ENCODE results near the gene ADNP. TPM values are rescaled to one million over a fixed set of nuclear protein-coding genes. Genes with fewer than 3 reads are reported as not detected.

The ADNP gene
- total RNA-seq, 1 experiment from 2014 or later, result 27.5 TPM

- Histone ChIP-seq H3K27ac (ENCODE audit: low read length) (no peak overlapping the region), H3K9me2 (replicated peaks; ENCODE audit: low read length) (no peaks in the 10 kb centered on the region), H3K4me3 (ENCODE audit: low read length) (no peak overlapping the region), H3K9ac (ENCODE audit: low read length) (no peak overlapping the region), H3K4me2 (ENCODE audit: low read length) (no peak overlapping the region), H3K36me3 (ENCODE audit: low read depth, low read length) (no peaks in the 10 kb centered on the region), H2AFZ (ENCODE audit: low read length) (no peak overlapping the region), H3K9me3 (ENCODE audit: low read length) (no peaks in the 10 kb centered on the region), H3K27me3 (ENCODE audit: low read length) (no peaks in the 10 kb centered on the region), H3K4me1 (ENCODE audit: insufficient read depth, low read length) (no peaks in the 10 kb centered on the region), H3K79me2 (ENCODE audit: low read length) (no peaks in the 10 kb centered on the region), H3F3A (ENCODE audit: low read length, unreplicated experiment) (no peaks in the 10 kb centered on the region), H4K20me1 (ENCODE audit: low read length) (no peaks in the 10 kb centered on the region)
- TF ChIP-seq EZH2phosphoT487 (IDR thresholded peaks at IDR 0.05; ENCODE audit: borderline replicate concordance, low read length) (no peak), CTCF (conservative IDR thresholded peaks at IDR 0.05; ENCODE audit: low read depth, low read length) (no peak), EZH2 (IDR thresholded peaks at IDR 0.05; ENCODE audit: low read length, unreplicated experiment) (no peak)
- ATAC-seq (no peak), DNase-seq (no peak)
- ChIA-PET POLR2A (ENCODE audit: unreplicated experiment) (no interaction called here), CTCF (no interaction called here)
- BruUV-seq (replicated peaks), result no TSS peak
- intact Hi-C loops (cut with micrococcal nuclease), result no loop called here
Measured at GRCh38 chr20:50870561-50871161, 60.6 kb downstream of the ADNP start.

DNA sequence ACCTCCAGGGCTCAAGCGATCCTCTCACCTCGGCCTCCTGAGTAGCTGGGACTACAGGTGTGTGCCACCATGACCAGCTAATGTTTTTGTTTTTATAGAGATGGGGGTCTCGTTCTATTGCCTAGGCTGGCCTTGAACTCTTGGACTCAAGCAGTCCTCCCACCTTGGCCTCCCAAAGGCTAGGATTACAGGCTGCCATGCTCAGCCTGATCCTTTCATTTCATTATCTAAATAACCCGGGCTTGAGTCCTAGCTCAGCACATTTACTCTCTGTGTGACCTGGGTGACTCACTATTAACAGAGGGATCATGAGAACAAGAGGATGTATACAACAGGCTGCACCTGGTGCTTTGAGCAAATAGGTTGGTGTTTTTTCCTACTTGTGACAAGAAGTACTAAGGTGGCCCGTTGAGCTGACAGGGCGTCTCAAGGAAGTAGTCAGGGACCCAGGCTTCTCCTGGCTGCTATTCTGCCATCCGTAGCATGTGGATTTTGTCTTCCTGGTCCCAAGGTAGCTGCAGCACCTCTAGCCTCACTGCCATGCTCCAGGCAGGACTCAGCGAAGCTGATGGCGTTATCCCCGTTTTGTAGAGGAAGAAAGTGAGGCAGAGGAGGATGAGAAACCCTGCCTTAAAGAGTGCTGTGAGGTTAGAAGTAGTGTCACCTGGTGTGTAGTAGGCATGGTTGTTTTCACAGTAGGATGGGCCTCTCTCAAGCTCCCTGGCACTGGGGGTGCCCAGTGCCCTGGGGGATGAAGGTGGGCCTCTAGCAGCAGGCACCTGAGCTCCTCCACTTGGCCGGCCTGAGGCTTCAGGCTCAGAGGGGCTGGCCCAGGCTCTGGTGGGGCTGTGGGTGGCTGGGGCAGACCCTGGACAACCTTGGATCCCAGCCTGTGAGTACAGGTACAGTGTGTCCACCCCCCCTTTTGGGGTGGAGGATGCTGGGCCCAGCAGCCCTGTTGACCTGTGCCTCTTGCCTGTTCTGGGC is 62.4 kb downstream of the ADNP start:
- H3K36me3 ChIP-seq (ENCODE audit: low read depth, low read length), result no peaks in the 10 kb centered on the region
- ChIA-PET POLR2A (ENCODE audit: unreplicated experiment) (no interaction called here), CTCF (no interaction called here)
- DNase-seq (peak; percentile 63), ATAC-seq (peak; percentile 77)
- no peak for TF ChIP-seq EZH2 (IDR thresholded peaks at IDR 0.05; ENCODE audit: low read length, unreplicated experiment)
- no peaks in the 10 kb centered on the region for H3K79me2 ChIP-seq (ENCODE audit: low read length)
- no peak overlapping the region for H3K4me3 ChIP-seq (ENCODE audit: low read length)
- H3K4me1 ChIP-seq (ENCODE audit: insufficient read depth, low read length), result no peaks in the 10 kb centered on the region
- H3K9me2 ChIP-seq (replicated peaks; ENCODE audit: low read length), result no peaks in the 10 kb centered on the region
- no peak overlapping the region for H3K9ac ChIP-seq (ENCODE audit: low read length)
- no peak overlapping the region for H3K27ac ChIP-seq (ENCODE audit: low read length)
- intact Hi-C loops (cut with micrococcal nuclease), result no loop called here
- H3K9me3 ChIP-seq (ENCODE audit: low read length), result no peaks in the 10 kb centered on the region
- no TSS peak for BruUV-seq (replicated peaks)
- H2AFZ ChIP-seq (ENCODE audit: low read length), result no peak overlapping the region
- H3F3A ChIP-seq (ENCODE audit: low read length, unreplicated experiment), result no peaks in the 10 kb centered on the region
- H3K4me2 ChIP-seq (ENCODE audit: low read length), result no peak overlapping the region
- H3K27me3 ChIP-seq (ENCODE audit: low read length), result no peaks in the 10 kb centered on the region
- H4K20me1 ChIP-seq (ENCODE audit: low read length), result no peaks in the 10 kb centered on the region

- TF ChIP-seq EZH2phosphoT487 (IDR thresholded peaks at IDR 0.05; ENCODE audit: borderline replicate concordance, low read length) (no peak), EZH2 (IDR thresholded peaks at IDR 0.05; ENCODE audit: low read length, unreplicated experiment) (no peak), CTCF (conservative IDR thresholded peaks at IDR 0.05; ENCODE audit: low read depth, low read length) (no peak)
- CTCF ChIA-PET, result no interaction called here
Measured at GRCh38 chr20:50867805-50868204, 63.4 kb downstream of the ADNP start.

More at GRCh38 chr20:50867805-50868204, 63.4 kb downstream of the ADNP start:
- POLR2A ChIA-PET (ENCODE audit: unreplicated experiment), result no interaction called here
- DNase-seq (no peak), ATAC-seq (no peak)
- Histone ChIP-seq H3K9me2 (replicated peaks; ENCODE audit: low read length) (no peaks in the 10 kb centered on the region), H3K9ac (ENCODE audit: low read length) (no peak overlapping the region), H3K36me3 (ENCODE audit: low read depth, low read length) (no peaks in the 10 kb centered on the region), H3K27me3 (ENCODE audit: low read length) (no peaks in the 10 kb centered on the region), H3K79me2 (ENCODE audit: low read length) (no peaks in the 10 kb centered on the region), H3K4me1 (ENCODE audit: insufficient read depth, low read length) (no peaks in the 10 kb centered on the region), H3K4me2 (ENCODE audit: low read length) (no peak overlapping the region), H3K27ac (ENCODE audit: low read length) (no peak overlapping the region), H3F3A (ENCODE audit: low read length, unreplicated experiment) (no peaks in the 10 kb centered on the region), H3K4me3 (ENCODE audit: low read length) (no peak overlapping the region), H3K9me3 (ENCODE audit: low read length) (no peaks in the 10 kb centered on the region), H4K20me1 (ENCODE audit: low read length) (no peaks in the 10 kb centered on the region), H2AFZ (ENCODE audit: low read length) (no peak overlapping the region)
- BruUV-seq (replicated peaks), result no TSS peak
- intact Hi-C loops (cut with micrococcal nuclease), result no loop called here
